ENCODE results near the gene CNTNAP2.

GRCh38 chr7:148442933-148443332 lies 2326.3 kb downstream of the CNTNAP2 start:
- TF ChIP-seq CTCF (IDR thresholded peaks at IDR 0.05; ENCODE audit: control extremely low read depth in 1 of 3, insufficient read depth in 1 of 3, low read depth in 1 of 3, low read length in 3 of 3) = no peak
- TF ChIP-seq JUND (IDR thresholded peaks at IDR 0.05; ENCODE audit: low read length) = no peak
- no peak for TF ChIP-seq TAF1 (IDR thresholded peaks at IDR 0.05; ENCODE audit: low read depth, low read length)
- TF ChIP-seq SIN3A (conservative IDR thresholded peaks at IDR 0.05 in 1 of 2, IDR thresholded peaks at IDR 0.05 in 1 of 2; ENCODE audit: low read depth in 1 of 2, low read length in 2 of 2) = no peak
- TF ChIP-seq RFX5 (IDR thresholded peaks at IDR 0.05; ENCODE audit: borderline replicate concordance, low read depth, low read length) = no peak
- no peak for TF ChIP-seq POLR2AphosphoS5 (IDR thresholded peaks at IDR 0.05; ENCODE audit: low read depth, low read length)
- TF ChIP-seq, protein P1, sequence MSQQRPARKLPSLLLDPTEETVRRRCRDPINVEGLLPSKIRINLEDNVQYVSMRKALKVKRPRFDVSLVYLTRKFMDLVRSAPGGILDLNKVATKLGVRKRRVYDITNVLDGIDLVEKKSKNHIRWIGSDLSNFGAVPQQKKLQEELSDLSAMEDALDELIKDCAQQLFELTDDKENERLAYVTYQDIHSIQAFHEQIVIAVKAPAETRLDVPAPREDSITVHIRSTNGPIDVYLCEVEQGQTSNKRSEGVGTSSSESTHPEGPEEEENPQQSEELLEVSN (IDR thresholded peaks at IDR 0.05) = no peak
- TF ChIP-seq JUN (IDR thresholded peaks at IDR 0.05; ENCODE audit: low read depth, low read length) = no peak
